Subcutaneous adipose tissue (tissue), 4 donors: Measurements from ENCODE around the gene FBXO15. TPM values are rescaled to one million over a fixed set of nuclear protein-coding genes. Genes with fewer than 3 reads are reported as not detected.

Experiments used
- total RNA-seq, 4 donors: library from RNA; depleted of rRNA; stranded (reverse); fragments of >200 nt; gene quantifications; one replicate each; pipeline ENCODE4 v1.1.0, GENCODE V29; 2016
- TF ChIP-seq, protein P1 (sequence below): fragments of 450-650 bp; IDR thresholded peaks from one replicate; pipeline ENCODE4 v1.5.1; 2016; ENCODE audit warnings: low read depth, mild to moderate bottlenecking, control low read depth, antibody characterized with exemption, moderate library complexity

FBXO15 gene
- total RNA-seq, 4 donors from 2014 or later: 0.44 to 1.9 TPM; not detected in 2

DNA sequence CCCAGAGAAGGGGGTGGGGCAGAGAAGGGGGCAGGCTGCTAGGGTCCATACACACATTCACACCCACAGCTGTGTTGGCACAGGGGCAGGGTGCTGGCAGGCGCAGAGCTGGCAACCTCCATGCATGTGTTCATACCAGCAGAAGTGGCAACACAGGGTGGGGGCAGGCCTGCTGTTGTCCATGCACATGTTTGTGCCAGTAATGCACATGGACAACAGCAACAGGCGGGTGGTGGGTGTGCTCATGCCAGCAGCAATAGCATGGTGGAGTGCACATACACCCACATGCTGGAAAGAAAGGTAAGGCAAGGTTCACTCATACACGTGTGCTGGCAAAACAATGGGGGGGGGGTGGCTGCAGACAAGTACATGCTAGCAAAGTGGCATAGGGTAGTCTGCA is 54.7 kb downstream of the FBXO15 start:
- TF ChIP-seq, protein P1, sequence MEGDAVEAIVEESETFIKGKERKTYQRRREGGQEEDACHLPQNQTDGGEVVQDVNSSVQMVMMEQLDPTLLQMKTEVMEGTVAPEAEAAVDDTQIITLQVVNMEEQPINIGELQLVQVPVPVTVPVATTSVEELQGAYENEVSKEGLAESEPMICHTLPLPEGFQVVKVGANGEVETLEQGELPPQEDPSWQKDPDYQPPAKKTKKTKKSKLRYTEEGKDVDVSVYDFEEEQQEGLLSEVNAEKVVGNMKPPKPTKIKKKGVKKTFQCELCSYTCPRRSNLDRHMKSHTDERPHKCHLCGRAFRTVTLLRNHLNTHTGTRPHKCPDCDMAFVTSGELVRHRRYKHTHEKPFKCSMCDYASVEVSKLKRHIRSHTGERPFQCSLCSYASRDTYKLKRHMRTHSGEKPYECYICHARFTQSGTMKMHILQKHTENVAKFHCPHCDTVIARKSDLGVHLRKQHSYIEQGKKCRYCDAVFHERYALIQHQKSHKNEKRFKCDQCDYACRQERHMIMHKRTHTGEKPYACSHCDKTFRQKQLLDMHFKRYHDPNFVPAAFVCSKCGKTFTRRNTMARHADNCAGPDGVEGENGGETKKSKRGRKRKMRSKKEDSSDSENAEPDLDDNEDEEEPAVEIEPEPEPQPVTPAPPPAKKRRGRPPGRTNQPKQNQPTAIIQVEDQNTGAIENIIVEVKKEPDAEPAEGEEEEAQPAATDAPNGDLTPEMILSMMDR: no peak

DNA sequence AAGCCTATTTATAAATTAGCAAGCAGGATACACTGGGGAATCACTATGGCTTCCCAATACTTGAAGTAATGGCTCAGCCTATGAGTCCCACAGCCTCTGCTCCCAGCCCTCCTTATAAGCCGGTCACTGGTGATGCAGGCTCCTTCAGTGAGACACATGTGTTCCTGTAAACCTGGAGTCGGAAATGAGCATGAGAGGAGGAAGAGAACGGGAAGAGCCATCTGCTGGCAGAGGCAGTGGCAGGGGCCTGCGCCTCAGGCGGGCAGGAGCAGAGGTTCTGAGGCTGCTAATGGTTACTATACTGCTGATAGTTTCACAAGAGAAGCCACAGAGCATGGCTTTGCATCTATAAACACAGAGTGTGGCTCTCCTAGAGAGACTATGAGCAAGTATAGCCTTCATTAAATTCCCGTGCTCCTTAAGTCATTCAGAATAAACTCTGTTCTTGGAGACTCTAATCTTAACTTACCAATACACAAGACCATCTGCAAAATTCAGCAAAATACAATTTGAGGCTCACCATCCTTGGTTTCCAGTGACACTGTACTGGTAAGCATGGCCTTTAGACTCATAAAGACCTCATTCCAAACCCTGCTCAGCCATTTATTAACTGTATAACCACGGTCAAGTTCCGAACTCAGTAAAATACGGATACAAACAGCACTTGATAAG is 63.3 kb downstream of the FBXO15 start:
- TF ChIP-seq, protein P1: no peak

DNA sequence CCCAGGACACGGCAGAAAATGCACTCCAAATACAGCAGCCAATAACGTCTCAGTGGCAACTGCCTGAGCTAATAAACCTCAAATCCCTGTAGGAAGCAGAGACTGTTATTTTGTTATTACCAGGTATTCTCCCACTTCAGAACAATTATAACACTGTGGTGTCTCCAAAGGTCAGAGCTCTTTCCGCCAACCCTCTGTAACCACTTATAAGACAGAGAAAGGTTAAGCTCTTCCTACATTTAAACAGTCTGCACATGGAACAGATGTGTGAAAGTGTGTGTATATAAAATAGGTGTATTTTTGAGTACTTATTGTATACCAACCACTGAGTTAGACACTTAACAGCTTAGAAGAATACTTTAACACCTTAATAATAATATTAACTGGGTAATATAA is 64.1 kb downstream of the FBXO15 start:
- TF ChIP-seq, protein P1: no peak

DNA sequence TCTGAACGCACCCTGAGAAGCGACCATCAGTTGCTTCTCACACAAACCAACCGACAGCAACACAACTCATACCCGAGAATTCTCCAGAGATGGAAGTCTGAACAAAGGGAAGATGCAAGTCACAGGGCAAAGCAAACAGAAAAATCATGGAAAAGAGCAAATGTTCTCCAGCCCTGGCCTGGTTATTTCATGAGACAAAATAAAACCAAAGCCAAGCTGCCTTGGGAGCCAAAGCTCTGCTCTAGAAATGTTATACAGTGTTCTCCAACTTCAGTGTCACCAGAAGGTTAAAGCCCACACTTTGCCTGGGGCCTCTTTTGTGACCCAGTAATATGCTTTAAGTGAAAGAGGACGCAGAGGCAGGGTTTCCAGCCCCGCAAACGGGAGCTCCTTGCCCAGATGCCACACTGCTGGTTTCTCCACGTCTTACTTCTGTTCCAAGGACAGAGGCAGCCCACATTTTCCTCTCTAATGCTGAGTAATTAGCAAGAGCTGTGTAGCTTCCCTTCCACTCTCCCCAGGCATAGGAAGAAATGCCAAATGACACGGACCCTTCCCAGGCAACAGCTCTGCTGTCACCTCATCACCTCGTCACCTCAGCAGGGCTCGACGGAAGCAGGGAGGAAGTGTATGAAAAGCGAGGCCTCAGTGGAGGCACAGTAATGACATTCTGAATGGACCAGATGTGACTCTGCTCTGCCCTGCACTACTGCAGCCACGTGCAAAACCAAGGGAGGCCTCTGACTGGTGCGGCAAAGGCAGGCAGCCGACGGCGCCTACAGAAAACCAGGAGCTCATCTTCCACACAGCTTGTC is 64.7 kb downstream of the FBXO15 start:
- TF ChIP-seq, protein P1: no peak

DNA sequence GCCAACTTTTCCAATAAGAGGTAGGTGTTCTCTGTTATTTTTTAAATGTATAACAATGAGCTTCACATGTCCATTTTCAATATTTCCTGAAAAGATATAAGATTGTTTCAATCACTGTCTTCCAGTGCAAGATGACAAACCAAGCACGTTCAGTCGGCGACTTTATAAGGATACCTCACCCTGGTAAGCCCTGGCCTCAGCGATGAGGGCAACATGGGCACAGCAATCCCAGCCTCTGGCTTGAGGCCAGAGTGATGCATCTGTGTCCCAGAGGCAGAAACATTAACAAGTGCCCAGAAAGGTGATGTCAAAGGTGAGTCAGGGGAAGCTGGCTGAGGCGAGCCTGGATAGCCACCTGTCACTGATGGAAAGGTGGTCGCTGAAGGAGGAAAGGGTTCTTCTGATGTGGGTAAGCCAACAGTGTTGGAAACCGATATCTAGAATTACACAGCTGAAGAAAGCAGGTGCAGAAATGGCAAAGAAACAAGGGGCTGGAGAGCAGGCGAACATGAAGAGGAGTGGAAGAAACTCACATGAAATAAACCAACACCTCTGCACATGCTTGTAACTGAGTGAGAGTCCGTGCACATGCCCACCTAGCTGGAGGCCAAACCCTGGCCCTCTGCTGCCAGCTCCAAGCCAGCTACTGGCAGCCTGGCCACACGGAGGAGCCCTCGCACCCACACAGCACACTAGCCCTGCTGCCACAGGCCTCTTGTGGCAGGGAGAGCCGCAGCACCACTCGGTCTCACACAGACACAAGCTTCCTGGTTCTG is 65.5 kb downstream of the FBXO15 start:
- TF ChIP-seq, protein P1: no peak

DNA sequence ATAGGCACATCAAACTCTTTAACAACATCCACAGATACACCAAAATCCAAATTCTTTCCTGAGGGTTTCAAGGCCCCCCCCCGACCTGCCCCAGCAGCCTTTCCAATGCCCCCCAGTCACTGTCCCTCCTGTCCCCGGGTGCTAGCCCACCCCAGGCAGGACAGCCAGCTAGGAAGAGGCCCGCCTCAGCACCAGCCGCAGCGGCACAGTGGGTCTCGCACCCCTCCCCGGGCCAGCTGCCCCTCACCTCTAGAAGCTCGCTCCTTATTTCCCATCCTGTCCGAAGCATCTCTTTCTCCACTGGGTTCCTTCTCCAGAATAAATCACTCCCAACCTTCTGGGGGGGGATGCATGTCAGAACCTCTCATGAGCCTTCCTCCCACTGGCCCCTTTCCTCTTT is 69.4 kb downstream of the FBXO15 start:
- TF ChIP-seq, protein P1: no peak
